ENCODE measurements around the gene C16orf96. TPM values are rescaled to one million over a fixed set of nuclear protein-coding genes. Genes with fewer than 3 reads are reported as not detected.

Gene C16orf96
- total RNA-seq, 1 experiment from 2014 or later = 1.3 TPM

DNA sequence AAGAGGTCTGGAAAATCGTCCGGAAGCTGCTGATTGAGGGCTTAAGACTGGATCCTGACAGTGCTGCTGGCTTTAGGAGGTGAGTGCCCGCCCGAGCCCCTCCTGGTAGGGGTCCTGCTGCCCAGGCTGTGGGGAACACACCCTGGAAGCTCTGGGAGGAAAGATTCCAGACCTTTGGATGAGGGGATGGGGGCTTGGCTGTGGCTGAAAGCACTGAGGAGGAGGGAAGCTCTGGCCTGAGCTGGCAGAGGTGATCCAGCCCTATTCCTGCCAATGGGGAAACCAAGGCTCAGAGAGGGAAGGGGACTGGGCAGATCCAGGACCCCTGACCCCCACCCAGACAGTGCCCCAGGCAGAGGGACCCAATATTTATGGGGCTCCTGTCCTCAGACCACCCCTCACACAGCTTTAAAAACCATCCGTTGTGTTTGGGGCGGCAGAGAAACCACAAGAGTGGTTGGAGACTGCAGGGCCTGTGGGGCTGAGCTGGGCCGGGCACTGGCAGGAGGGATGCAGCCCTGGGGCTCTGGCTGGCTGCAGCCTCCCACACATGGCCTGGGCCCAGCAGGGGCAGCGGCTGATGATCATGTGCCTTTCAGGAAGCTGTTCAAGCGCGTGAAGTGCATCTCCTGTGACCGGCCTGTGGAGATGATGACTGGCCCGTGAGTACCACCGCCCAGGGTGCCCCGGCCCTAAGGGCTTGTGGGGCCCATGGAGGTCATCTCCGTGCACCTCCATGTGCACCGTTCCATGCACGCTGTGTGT lies 35.7 kb downstream of the C16orf96 start:
- peaks cover 5% of the 10 kb centered on the region for H3K36me3 Mint-ChIP-seq
- H3K4me3 Mint-ChIP-seq = no peak overlapping the region
- POLR2A ChIA-PET = interaction anchor here (1.1 kb wide), 1 partner anchor 53 kb away, joined by 4 read pairs; the partner anchor contains the start of gene CDIP1
- ATAC-seq = 0 out of 2 replicates have a peak, but pooled peaks have one; percentile 21
- CTCF ChIA-PET = interaction anchor here (0.6 to 3.6 kb wide), 10 partner anchors 17 to 91 kb away, joined by 3 to 14 read pairs (median 4); partner anchors contain the start of gene MGRN1
- H3K4me1 Mint-ChIP-seq = peaks cover 19% of the 10 kb centered on the region
- TF ChIP-seq GTF2I (CRISPR knock-in tag; conservative IDR thresholded peaks at IDR 0.05) (no peak), OVOL2 (CRISPR knock-in tag; IDR thresholded peaks at IDR 0.05; ENCODE audit: borderline replicate concordance) (no peak), KAT7 (CRISPR knock-in tag; IDR thresholded peaks at IDR 0.05; ENCODE audit: borderline replicate concordance) (no peak), JUN (CRISPR knock-in tag; IDR thresholded peaks at IDR 0.05) (no peak), ETV6 (CRISPR knock-in tag; IDR thresholded peaks at IDR 0.05) (no peak), RELA (CRISPR knock-in tag; IDR thresholded peaks at IDR 0.05; ENCODE audit: borderline replicate concordance) (no peak), NR3C1 (CRISPR knock-in tag; conservative IDR thresholded peaks at IDR 0.05; ENCODE audit: low read depth) (no peak), NFATC4 (CRISPR knock-in tag; IDR thresholded peaks at IDR 0.05) (no peak)
- TF ChIP-seq, protein P1, sequence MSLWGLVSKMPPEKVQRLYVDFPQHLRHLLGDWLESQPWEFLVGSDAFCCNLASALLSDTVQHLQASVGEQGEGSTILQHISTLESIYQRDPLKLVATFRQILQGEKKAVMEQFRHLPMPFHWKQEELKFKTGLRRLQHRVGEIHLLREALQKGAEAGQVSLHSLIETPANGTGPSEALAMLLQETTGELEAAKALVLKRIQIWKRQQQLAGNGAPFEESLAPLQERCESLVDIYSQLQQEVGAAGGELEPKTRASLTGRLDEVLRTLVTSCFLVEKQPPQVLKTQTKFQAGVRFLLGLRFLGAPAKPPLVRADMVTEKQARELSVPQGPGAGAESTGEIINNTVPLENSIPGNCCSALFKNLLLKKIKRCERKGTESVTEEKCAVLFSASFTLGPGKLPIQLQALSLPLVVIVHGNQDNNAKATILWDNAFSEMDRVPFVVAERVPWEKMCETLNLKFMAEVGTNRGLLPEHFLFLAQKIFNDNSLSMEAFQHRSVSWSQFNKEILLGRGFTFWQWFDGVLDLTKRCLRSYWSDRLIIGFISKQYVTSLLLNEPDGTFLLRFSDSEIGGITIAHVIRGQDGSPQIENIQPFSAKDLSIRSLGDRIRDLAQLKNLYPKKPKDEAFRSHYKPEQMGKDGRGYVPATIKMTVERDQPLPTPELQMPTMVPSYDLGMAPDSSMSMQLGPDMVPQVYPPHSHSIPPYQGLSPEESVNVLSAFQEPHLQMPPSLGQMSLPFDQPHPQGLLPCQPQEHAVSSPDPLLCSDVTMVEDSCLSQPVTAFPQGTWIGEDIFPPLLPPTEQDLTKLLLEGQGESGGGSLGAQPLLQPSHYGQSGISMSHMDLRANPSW (CRISPR knock-in tag; conservative IDR thresholded peaks at IDR 0.05; ENCODE audit: low read depth) = no peak
- TF ChIP-seq, protein P2, sequence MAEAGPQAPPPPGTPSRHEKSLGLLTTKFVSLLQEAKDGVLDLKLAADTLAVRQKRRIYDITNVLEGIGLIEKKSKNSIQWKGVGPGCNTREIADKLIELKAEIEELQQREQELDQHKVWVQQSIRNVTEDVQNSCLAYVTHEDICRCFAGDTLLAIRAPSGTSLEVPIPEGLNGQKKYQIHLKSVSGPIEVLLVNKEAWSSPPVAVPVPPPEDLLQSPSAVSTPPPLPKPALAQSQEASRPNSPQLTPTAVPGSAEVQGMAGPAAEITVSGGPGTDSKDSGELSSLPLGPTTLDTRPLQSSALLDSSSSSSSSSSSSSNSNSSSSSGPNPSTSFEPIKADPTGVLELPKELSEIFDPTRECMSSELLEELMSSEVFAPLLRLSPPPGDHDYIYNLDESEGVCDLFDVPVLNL (CRISPR knock-in tag; IDR thresholded peaks at IDR 0.05; ENCODE audit: borderline replicate concordance, low read depth) = no peak
- TF ChIP-seq, protein P3, sequence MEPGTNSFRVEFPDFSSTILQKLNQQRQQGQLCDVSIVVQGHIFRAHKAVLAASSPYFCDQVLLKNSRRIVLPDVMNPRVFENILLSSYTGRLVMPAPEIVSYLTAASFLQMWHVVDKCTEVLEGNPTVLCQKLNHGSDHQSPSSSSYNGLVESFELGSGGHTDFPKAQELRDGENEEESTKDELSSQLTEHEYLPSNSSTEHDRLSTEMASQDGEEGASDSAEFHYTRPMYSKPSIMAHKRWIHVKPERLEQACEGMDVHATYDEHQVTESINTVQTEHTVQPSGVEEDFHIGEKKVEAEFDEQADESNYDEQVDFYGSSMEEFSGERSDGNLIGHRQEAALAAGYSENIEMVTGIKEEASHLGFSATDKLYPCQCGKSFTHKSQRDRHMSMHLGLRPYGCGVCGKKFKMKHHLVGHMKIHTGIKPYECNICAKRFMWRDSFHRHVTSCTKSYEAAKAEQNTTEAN (CRISPR knock-in tag; IDR thresholded peaks at IDR 0.05) = no peak
- TF ChIP-seq, protein P4, sequence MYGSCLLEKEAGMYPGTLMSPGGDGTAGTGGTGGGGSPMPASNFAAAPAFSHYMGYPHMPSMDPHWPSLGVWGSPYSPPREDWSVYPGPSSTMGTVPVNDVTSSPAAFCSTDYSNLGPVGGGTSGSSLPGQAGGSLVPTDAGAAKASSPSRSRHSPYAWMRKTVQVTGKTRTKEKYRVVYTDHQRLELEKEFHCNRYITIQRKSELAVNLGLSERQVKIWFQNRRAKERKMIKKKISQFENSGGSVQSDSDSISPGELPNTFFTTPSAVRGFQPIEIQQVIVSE (CRISPR knock-in tag; IDR thresholded peaks at IDR 0.05; ENCODE audit: borderline replicate concordance) = no peak
- TF ChIP-seq, protein P5, sequence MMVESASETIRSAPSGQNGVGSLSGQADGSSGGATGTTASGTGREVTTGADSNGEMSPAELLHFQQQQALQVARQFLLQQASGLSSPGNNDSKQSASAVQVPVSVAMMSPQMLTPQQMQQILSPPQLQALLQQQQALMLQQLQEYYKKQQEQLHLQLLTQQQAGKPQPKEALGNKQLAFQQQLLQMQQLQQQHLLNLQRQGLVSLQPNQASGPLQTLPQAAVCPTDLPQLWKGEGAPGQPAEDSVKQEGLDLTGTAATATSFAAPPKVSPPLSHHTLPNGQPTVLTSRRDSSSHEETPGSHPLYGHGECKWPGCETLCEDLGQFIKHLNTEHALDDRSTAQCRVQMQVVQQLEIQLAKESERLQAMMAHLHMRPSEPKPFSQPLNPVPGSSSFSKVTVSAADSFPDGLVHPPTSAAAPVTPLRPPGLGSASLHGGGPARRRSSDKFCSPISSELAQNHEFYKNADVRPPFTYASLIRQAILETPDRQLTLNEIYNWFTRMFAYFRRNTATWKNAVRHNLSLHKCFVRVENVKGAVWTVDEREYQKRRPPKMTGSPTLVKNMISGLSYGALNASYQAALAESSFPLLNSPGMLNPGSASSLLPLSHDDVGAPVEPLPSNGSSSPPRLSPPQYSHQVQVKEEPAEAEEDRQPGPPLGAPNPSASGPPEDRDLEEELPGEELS (CRISPR knock-in tag; IDR thresholded peaks at IDR 0.05) = no peak
- TF ChIP-seq, protein P6, sequence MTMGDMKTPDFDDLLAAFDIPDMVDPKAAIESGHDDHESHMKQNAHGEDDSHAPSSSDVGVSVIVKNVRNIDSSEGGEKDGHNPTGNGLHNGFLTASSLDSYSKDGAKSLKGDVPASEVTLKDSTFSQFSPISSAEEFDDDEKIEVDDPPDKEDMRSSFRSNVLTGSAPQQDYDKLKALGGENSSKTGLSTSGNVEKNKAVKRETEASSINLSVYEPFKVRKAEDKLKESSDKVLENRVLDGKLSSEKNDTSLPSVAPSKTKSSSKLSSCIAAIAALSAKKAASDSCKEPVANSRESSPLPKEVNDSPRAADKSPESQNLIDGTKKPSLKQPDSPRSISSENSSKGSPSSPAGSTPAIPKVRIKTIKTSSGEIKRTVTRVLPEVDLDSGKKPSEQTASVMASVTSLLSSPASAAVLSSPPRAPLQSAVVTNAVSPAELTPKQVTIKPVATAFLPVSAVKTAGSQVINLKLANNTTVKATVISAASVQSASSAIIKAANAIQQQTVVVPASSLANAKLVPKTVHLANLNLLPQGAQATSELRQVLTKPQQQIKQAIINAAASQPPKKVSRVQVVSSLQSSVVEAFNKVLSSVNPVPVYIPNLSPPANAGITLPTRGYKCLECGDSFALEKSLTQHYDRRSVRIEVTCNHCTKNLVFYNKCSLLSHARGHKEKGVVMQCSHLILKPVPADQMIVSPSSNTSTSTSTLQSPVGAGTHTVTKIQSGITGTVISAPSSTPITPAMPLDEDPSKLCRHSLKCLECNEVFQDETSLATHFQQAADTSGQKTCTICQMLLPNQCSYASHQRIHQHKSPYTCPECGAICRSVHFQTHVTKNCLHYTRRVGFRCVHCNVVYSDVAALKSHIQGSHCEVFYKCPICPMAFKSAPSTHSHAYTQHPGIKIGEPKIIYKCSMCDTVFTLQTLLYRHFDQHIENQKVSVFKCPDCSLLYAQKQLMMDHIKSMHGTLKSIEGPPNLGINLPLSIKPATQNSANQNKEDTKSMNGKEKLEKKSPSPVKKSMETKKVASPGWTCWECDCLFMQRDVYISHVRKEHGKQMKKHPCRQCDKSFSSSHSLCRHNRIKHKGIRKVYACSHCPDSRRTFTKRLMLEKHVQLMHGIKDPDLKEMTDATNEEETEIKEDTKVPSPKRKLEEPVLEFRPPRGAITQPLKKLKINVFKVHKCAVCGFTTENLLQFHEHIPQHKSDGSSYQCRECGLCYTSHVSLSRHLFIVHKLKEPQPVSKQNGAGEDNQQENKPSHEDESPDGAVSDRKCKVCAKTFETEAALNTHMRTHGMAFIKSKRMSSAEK (CRISPR knock-in tag; IDR thresholded peaks at IDR 0.05; ENCODE audit: borderline replicate concordance) = no peak
- peaks cover 14% of the 10 kb centered on the region for H3K9me3 Mint-ChIP-seq
- peaks cover 2% of the 10 kb centered on the region; the same call in 1 of the 2 replicates for H3K27me3 Mint-ChIP-seq (ENCODE audit: low read depth)
- peak overlapping the region; percentile 34; the same call in 1 of the 2 replicates for H3K27ac Mint-ChIP-seq
- DNase-seq (ENCODE audit: low spot score) = no peak

All from WTC11 (cell line).